Endometrial microvascular endothelial cells (primary cell): Measurements from ENCODE around the gene ADCY5. TPM values are rescaled to one million over a fixed set of nuclear protein-coding genes. Genes with fewer than 3 reads are reported as not detected.

ENCODE experiments used
- in situ Hi-C: cut with HindIII; loops from 2 replicates; pipeline ENCODE4 v1.10.0; 2017; ENCODE audit warnings: low sequenced_read_pairs, low pct_unique_long_range_greater_than_20kb; ENCODE audit errors: inconsistent ontology term
- total RNA-seq: library from RNA; depleted of rRNA; stranded (reverse); fragments of >200 nt; gene quantifications from one replicate; pipeline ENCODE4 v1.2.3, GENCODE V29; 2015; ENCODE audit errors: inconsistent ontology term

Gene ADCY5
- total RNA-seq, 1 donor from 2014 or later: not detected

- in situ Hi-C loops: no loop called here
Measured at GRCh38 chr3:123395235-123395634, 53.7 kb downstream of the ADCY5 start.

- in situ Hi-C loops: no loop called here
Measured at GRCh38 chr3:123394391-123395020, 54.4 kb downstream of the ADCY5 start.

- in situ Hi-C loops: no loop called here
Measured at GRCh38 chr3:123392871-123393620, 55.8 kb downstream of the ADCY5 start.

GRCh38 chr3:123392368-123392767 is 56.5 kb downstream of the ADCY5 start:
- in situ Hi-C loops: no loop called here

- in situ Hi-C loops: no loop called here
Measured at GRCh38 chr3:123390865-123391600, 57.9 kb downstream of the ADCY5 start.

- in situ Hi-C loops: no loop called here
Measured at GRCh38 chr3:123389628-123389918, 59.3 kb downstream of the ADCY5 start.

GRCh38 chr3:123388811-123389627 is 59.9 kb downstream of the ADCY5 start:
- in situ Hi-C loops: no loop called here

- in situ Hi-C loops: no loop called here
Measured at GRCh38 chr3:123388042-123388441, 60.8 kb downstream of the ADCY5 start.

- in situ Hi-C loops: no loop called here
Measured at GRCh38 chr3:123387532-123387931, 61.4 kb downstream of the ADCY5 start.

GRCh38 chr3:123386477-123387040 is 62.3 kb downstream of the ADCY5 start:
- in situ Hi-C loops: no loop called here

- in situ Hi-C loops: no loop called here
Measured at GRCh38 chr3:123385981-123386380, 62.9 kb downstream of the ADCY5 start.

- in situ Hi-C loops: no loop called here
Measured at GRCh38 chr3:123385499-123385898, 63.4 kb downstream of the ADCY5 start.

- in situ Hi-C loops: no loop called here
Measured at GRCh38 chr3:123385001-123385401, 63.9 kb downstream of the ADCY5 start.

- in situ Hi-C loops: no loop called here
Measured at GRCh38 chr3:123384256-123384655, 64.6 kb downstream of the ADCY5 start.

GRCh38 chr3:123383091-123384053 is 65.5 kb downstream of the ADCY5 start:
- in situ Hi-C loops: no loop called here

GRCh38 chr3:123380261-123380660 is 68.6 kb downstream of the ADCY5 start:
- in situ Hi-C loops: no loop called here

GRCh38 chr3:123379041-123379830 is 69.7 kb downstream of the ADCY5 start:
- in situ Hi-C loops: no loop called here
